ENCODE measurements around the gene POU4F1.

POU4F1 gene

DNA sequence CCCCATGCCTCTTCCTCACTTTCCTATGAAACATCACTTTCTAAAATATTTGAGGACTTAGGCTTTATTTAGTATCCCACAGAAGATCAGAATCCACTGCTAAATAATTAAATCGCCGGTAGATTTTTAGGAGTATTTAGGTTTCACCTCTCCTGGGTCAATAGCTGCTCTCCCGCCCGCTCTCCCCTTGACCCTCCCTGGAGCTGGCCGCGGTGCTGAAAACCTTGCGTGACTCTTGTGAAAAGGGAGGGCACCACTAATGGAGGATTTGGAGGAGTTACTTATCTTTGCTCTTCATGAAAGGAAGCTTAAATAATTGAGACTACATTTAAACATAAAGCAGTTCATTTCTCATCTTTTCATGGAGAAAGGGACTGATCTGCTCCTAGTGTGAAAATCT lies 14.1 kb downstream of the POU4F1 start:
- DNase-seq = no peak

DNA sequence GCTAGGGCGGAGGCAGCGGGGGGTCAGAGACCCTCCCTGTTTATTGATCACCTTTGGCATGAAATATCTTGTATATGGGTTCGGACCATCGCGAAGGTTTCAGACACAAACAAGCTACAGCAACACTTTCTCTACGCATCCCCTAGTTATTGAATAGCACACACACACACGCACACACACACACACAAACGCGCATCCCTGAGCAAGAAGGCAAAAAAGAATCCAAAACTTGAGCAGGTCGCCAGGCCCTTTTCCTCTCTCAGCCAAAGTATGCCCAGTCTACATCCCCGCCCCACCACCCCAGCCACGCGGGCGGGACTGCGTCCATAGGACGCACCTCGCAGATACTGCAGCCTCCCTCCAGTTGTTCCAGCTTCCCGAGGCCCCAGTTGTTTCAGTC lies 16.0 kb downstream of the POU4F1 start:
- no peak for DNase-seq

DNA sequence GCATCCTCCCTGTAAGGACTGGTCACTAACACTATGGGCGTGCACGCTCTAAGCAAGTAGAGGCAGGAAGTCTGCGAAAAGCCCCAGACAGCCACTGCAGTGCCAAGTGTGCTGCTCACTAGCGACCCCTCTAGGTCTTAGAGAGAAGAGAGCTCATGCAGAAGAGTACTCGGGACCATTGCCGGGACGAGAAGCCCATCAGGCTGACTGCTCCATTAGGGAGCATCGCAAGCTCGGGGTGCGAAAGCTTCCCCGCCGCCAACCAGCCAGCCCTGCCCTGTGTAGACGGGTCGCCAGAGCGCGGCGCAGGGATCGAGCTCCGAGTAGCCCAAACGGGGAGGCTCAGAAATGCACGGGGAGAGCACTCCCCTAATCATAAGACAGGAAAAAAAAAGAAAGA lies 16.6 kb downstream of the POU4F1 start:
- no peak for DNase-seq

DNA sequence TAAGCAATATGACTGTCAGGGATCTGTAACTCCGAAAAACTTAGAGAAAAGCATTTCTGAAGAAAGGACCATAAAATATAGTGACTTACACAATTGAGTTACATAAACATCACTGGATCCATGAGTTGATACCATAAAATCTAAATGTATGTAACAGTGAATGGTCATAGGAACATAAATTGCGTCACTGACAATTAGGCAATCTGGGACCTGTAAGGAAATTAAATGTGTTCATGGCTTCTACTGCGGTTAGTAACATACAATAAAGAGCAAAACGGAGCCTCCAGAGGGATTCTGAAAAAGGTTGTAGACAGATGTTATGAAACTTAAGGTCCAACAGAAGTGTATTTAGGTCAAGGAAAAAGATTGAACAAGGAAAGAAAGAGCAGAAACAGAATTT lies 27.1 kb downstream of the POU4F1 start:
- no peak for DNase-seq

DNA sequence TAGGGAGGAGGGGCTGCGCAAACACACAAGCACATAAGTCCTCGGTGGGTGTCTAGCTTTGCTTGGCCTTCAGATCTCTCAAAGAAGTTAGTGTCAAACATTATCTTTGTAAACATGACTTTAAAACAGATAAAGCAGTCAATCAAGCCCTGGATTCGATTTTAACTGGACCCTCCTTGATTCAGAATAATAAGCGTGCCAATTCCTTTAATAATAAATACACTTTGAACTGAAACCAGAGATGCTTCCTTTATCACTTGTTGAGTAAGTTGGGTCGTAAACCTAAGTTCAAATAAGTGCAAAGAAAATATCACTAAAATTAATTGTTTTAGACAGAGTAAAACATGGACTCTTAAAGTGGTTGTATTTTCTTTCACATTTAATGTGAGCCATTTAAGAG lies 30.9 kb downstream of the POU4F1 start:
- DNase-seq = no peak

DNA sequence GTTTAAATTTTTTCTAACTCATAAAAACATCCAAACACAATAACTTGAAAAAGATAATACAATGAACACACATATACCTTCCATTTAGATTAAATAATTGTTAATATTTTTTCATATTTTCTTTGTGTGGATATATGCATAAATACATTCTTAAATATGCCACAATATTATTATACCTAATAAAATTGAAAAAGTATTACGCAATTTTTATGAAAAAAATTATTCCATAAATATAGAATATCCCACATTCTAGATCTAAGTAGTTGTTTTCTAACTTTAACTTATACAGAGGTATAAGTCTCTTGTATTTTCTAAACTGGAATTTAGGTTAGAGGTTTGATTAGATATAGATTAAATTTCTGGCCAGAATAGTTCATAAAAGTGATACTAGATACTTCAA lies 34.3 kb downstream of the POU4F1 start:
- DNase-seq = no peak

DNA sequence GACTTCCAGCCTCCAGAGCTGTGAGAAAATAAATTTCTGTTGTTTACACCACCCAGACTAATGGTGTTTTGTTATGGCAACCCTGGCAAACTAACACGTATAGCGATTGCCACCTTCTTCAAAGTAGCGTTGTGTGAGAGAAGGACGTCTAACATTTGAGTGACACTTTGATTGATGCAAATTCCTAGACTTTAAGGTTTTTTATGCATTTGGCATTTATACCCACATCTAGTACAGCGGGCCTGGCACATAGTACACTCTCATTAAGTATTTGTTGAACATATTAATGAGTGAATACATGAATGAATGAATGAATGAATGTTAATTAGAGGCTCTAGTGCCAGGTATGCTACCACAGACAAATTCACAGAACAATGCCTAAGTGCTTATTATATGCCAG lies 36.7 kb downstream of the POU4F1 start:
- no peak for DNase-seq

DNA sequence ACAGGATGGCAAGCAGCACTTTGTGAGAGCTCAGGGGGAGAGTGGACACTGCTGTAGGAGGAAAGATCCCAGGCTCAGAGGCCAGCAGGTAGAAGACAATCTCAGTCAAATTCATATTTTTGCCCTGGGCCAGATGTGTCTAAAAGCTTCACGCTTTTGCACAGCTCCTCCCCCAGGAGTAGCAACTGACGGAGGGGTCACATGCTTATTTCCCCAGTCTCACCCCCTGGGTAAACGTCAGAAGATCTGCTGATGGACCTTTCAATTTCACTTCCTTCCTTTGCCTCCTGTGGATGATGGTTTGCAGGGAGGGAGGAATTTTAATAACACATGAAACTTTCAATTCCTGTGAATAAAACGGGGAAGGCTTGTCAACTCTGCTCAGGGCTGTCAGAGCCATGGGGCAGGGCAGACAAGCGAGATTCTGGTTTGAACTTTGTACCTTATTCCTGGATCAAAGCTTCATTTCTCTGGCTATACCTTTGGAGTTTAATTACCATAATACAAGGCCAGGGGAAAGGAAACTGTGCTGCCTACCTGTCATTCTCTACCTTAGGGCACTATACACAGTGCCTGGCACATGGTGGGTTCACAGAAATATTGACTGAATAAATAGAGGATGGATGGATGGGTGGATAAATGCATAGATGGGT lies 41.0 kb downstream of the POU4F1 start:
- DNase-seq = no peak

Measured in CD4-positive, alpha-beta T cell treated with Interleukin-17A for 1 hour (primary cell).